ENCODE data around the gene PFN1.
A peak's percentile ranks its signal among the peaks of the same experiment; 100 is the strongest.

Gene PFN1

GRCh38 chr17:4948166-4948930 lies at the start of gene PFN1:
Gene PFN1, minus strand, starts transcription at chr17:4948530. Its CDS starts 136 bp downstream, at chr17:4948394.
- peak; percentile 89 for DNase-seq (ENCODE audit: low spot score)

- DNase-seq (ENCODE audit: low spot score) = peak; percentile 87
Observed at GRCh38 chr17:4997302-4998026, 49.1 kb upstream of the PFN1 start, which contains the start of the genes INCA1 and KIF1C. Gene INCA1, minus strand, starts transcription at chr17:4997522. Its CDS starts 3,085 bp downstream, at chr17:4994437. Gene KIF1C, plus strand, starts transcription at chr17:4997950. Its CDS starts 2,297 bp downstream, at chr17:5000247.

DNA sequence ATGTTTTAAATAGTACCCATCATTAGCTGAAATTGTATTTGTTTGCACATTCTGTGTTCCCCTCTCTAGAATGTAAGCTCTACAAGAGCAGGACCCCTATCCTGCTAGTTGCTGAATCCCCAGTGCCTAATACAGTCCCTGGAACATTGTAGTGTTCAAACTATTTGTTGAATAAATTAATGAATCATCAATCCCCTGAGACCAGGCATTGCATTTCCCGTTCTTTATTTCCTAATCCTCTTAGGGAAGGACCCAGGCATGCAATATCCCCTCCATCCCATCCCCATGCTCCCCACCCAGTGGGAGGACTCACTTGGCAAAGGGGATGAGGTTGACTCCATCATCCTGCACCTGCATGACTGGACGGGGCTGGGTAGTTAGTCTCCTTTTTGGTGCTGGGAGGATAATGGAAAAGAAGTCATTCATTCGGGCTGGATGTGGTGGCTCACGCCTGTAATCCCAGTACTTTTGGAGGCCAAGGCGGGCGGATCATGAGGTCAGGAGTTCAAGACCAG lies 45.8 kb upstream of the PFN1 start:
- no peak for DNase-seq (ENCODE audit: low spot score)

DNA sequence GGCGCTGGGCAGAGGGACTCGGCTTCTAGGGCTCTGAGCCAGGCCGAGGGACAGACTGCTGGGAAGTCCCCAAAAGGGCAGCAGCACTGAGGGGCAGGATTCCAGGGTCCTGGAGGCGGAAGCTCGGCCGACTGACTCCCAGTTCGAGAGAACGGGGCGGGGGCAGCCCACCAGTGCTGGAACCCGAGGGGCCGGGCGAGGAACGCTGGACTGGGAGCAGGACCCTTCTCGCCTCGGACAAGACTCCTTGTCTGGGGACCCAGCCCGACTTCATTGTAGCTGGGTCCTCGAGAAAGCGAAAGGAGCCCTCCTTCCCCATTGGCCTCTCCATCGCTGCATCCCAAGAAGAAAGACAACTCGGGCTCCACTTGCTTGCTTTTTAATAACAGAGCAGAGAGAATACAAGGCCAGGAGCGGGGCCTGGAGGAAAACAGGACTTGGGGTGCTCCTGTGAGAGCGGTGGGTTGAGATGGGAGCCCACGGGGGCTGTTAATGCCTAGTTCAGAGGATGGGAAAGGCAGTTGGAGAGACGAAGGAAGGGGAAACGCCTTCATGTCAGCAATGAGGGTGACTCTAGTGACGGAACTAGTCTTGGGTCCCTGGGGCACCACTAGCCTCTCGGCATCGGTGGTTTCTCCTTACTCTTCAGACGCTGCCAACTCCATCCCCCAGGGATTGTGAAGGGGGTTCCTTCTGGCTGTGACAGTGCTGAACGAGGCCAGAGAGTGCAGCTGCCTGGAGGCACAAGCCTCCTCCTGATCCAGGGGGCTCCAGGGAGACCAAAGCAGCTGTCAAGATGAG lies 39.6 kb upstream of the PFN1 start:
- DNase-seq (ENCODE audit: low spot score) = no peak

GRCh38 chr17:4986951-4987766 lies 38.8 kb upstream of the PFN1 start, which contains the start of gene CAMTA2:
Gene CAMTA2, minus strand, starts transcription at chr17:4987675. Its CDS starts 1,453 bp downstream, at chr17:4986222.
- peak; percentile 74 for DNase-seq (ENCODE audit: low spot score)

DNA sequence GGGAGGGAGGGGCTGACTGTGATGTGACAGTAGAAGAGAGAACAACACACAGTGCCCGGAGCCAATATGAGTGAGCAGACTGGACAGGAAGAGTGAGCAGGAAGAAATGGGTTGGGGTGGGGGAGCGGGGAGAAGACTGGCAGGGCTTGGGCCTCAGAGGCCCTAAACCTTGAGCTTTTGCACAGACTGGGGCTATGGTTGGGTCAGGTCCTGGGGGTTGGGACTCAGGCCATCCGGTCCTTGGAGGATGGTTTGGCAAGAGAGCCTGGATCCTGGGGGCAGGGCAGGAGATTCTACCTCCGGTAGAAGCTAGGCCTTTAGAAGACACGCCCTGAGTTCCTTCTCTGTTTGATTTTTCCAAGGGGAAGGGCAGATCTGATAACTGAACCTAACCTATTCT lies 38.1 kb upstream of the PFN1 start:
- peak; percentile 21 for DNase-seq (ENCODE audit: low spot score)

- DNase-seq (ENCODE audit: low spot score) = no peak
Observed at GRCh38 chr17:4982305-4982704, 34.0 kb upstream of the PFN1 start.

DNA sequence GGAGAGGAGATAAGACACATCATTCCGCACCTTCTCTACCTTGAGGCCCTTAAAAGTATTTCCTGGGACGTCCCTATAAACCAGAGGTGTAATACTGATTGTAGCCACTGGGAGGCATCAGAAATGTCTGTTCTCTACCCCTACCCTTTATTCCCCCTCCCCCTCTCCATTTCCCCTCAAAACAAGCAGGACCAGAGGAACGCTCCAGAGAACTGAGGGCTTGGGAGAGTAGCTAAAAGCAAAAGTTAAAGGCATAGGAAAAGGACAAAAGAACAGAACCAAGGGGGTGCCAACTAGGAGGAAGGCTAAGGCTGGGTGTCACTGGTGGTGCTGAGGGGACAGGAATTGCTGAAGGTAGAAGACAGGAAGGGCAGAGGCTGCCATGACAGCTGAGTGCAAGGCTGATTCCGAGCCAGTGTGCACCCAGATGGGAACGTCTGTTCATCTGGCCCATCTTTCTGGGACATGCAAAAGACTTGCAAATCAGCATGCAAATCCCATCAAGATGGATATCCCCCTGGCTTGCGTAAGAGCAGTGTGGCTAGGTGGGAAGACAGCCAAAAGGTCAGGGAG lies 32.4 kb upstream of the PFN1 start:
- DNase-seq (ENCODE audit: low spot score) = peak; percentile 45

DNA sequence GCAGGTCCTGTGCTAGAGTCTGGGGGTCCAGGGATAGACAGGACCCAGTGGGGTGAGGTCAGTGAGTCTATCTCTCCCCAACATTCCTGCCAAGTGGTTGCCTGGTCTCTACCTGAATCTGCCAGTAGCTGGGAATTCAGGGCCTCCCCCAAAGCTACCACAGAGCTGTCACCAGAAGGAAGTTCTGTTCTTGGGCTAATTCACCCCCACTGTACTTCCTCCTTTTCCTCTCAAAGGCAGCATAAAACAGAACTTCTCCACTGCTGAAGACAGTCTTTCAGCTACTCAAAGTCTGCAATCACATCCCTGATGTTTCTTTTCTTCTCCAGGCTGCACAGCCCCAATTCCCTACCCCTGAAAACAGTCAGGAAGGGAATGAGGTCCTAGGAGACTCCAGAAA lies 30.4 kb upstream of the PFN1 start:
- no peak for DNase-seq (ENCODE audit: low spot score)

DNA sequence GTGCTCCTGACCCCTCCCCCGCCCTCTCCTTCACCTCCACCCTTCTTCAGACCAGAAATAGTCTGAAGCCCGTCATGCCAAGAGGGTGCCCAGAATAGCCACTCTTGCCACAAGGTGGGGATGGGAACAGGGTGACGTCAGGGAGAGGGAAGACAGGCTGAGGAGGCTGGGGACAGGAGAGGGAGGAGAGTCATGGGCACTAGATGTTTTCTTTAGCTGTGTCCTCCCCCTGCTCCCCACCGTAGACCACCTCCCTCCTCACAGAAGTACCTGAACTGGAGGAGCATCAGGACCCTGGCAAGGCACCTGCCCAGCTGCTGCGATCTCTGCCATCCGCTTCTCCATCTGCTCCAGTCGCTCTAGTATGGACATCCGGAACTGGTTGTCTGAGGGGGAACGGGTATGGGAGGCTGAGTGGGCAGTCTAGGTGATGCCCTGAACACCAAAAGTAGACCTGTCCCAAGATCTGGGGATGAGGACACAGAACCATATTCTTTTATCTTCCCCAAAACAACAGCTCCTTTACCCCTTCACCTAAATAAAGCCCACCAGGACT lies 25.9 kb upstream of the PFN1 start:
- DNase-seq (ENCODE audit: low spot score) = no peak

DNA sequence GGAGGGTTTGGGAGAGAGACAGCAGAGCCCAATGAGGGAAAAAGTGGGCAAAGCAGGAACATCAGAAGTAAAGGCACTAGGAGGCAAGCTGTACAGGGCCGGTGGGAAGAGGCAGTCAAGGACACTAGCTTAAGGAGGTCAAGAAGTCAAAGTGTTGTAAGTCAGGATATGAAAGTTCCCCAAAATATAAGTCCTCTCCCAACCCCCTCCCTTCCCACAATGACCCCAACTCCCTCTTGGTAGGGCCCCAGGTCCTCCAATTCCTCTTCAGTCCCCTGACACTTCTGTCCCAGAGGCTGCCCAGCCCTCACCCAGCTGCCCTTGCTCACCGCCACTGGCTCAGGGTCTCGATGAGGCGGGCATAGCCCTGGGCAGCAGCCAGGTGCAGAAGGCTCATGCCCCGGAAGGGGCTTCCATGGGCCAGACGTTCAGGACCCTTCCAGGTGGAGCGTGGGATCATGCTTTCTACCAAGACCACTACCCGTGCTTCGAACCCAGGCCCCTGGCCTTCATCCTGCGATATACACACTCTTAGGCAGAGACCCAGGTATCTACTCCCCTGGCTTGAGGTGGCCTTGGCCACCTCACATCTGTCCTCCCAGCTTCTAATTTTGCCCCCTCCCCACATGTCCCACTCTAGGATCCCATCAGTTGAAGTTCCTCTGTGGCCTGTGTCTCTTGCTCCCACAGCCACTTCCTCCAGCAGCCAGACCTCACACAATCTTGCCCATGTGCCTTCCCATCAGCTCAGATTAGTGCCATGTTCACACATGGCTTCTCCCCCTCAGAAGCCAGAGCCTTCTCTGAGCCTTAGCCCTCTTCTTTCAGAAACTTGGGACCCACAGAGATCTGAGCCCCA lies 25.2 kb upstream of the PFN1 start:
- DNase-seq (ENCODE audit: low spot score) = no peak

GRCh38 chr17:4972752-4973151 lies 24.4 kb upstream of the PFN1 start:
- DNase-seq (ENCODE audit: low spot score) = no peak

DNA sequence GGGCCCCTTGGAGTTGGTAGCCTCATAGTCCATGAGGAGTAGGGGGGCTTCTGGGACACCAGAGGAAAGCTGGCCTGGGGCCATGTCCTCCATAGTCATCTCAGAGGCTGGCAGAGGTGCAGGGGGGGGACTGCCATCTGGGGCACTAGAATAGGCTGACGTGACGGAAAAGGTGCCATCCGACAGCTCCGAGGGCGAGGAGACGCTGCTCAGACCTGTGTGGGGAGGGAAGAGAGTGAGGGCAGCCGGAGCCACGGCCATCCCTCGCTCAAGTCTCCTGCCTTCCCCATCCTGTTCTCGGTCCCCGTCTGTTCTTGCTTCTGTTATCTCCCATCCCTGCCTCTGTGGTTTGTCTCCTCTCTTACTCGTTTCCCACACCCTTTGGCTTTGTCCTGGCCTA lies 24.0 kb upstream of the PFN1 start:
- no peak for DNase-seq (ENCODE audit: low spot score)

- DNase-seq (ENCODE audit: low spot score) = no peak
Observed at GRCh38 chr17:4971826-4972225, 23.5 kb upstream of the PFN1 start.

- no peak for DNase-seq (ENCODE audit: low spot score)
Observed at GRCh38 chr17:4970273-4970672, 21.9 kb upstream of the PFN1 start.

DNA sequence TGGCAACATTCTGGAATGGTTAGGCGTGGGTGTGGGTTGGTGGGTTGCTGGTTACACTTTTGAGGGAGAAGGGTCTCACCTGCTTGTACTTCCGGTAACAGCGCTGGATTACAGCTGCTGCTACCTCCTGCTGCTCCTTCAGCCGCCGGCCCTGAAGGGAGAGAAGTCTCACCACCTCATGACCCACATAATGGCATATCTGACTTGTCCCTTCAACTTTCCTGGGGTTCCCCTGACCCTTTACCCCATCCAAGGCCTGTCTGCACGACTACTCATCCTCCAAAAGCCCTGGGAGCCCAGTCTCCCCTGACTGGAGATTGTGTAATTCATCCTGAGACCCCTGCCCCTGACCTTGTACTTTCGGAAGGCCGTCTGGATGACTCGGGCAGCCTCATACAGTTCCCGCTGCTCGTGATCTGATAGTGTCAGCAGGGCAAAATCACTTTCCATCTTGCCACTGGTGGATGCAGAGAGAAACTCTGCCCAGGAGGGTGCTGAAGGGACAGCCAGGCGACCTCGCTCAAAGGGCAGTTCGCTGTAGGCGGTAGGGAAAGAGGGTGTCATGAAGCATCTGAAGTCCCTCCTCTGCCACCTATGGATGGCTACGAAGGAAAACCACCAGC lies 21.3 kb upstream of the PFN1 start:
- peak; percentile 26 for DNase-seq (ENCODE audit: low spot score)

DNA sequence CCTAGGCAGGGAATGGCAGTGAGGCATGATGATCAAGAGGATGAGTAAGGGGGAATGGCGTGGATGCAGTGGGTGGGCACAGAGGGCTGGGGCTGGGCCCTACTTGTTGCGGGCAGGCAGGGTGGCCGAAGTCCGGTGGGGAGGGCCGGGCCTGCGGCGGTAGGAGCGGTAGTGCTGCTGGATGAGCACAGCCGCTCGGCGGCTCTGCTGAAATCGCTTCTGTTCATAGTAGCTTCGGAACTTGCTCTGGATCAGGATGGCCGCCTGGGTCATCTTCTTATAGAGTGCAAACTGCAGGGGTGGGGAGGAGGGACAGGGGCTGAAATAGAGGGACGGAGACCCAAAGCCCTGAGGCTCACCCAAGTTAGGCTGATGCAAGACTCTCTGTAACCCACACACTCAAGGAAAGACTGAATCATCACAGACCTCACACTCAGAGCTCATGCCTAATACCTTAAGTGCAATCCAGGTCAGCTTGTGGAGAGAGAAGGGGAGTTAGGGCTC lies 20.8 kb upstream of the PFN1 start:
- DNase-seq (ENCODE audit: low spot score) = peak; percentile 88

- DNase-seq (ENCODE audit: low spot score) = peak; percentile 33
Observed at GRCh38 chr17:4968486-4969046, 20.2 kb upstream of the PFN1 start.

Data from SW480 (cell line).